Esophagus muscularis mucosa (tissue), 4 donors: ENCODE measurements around the gene BBS7. TPM values are rescaled to one million over a fixed set of nuclear protein-coding genes. Genes with fewer than 3 reads are reported as not detected.
A peak's percentile ranks its signal among the peaks of the same experiment; 100 is the strongest.

Experiments used
- DNase-seq: peaks from one replicate; pipeline ENCODE4 v3.0.0-alpha.2; 2017; ENCODE audit errors: extremely low spot score
- H3K27ac ChIP-seq, 4 donors: fragments of 200-600 bp; sonication (generic); replicated peaks in 1 of 4; 1 replicate in 3 of 4; 2 replicates in 1 of 4; pipeline ENCODE4 v1.5.1; 2016 to 2019; ENCODE audit warnings: mild to moderate bottlenecking in 1 of 4
- H3K27me3 ChIP-seq, 4 donors: fragments of 200-600 bp; sonication (generic); one replicate each; pipeline versions ENCODE4 v1.5.1 to v1.6.0; 2016 to 2019
- H3K36me3 ChIP-seq, 4 donors: fragments of 200-600 bp; sonication (generic); one replicate each; pipeline ENCODE4 v1.5.1; 2016 to 2019
- H3K4me1 ChIP-seq, 4 donors: fragments of 200-600 bp; sonication (generic); one replicate each; pipeline ENCODE4 v1.5.1; 2016 to 2019
- H3K4me3 ChIP-seq, 4 donors: fragments of 200-600 bp; sonication (generic); 1 replicate in 2 of 4; 2 replicates in 2 of 4; pipeline ENCODE4 v1.5.1; 2016 to 2019; ENCODE audit warnings: mild to moderate bottlenecking in 4 of 4, moderate library complexity in 1 of 4
- H3K9me3 ChIP-seq, 4 donors: fragments of 200-600 bp; sonication (generic); 1 replicate in 3 of 4; 2 replicates in 1 of 4; pipeline ENCODE4 v1.5.1; 2016 to 2019
- CTCF ChIP-seq, 3 experiments: fragments of 200-600 bp in 2 of 3; fragments of 450-650 bp in 1 of 3; sonication (generic) in 2 of 3; IDR thresholded peaks; one replicate each; pipeline ENCODE4 v1.5.1; 2017 to 2019; ENCODE audit warnings: antibody characterized with exemption in 3 of 3, mild to moderate bottlenecking in 2 of 3, moderate library complexity in 1 of 3
- EP300 ChIP-seq: sonication (generic); formaldehyde crosslinking; IDR thresholded peaks from one replicate; pipeline ENCODE4 v1.6.1; 2017; ENCODE audit warnings: antibody characterized with exemption
- POLR2A ChIP-seq: fragments of 450-650 bp; IDR thresholded peaks from one replicate; pipeline ENCODE4 v1.6.1; 2017; ENCODE audit warnings: antibody characterized with exemption, moderate library complexity, mild to moderate bottlenecking, low read depth
- POLR2AphosphoS5 ChIP-seq, 2 donors: sonication (generic); formaldehyde crosslinking; IDR thresholded peaks; one replicate each; pipeline ENCODE4 v1.6.1; 2017; ENCODE audit warnings: antibody characterized with exemption in 2 of 2
- WGBS: methylation state at CpG from one replicate; pipeline ENCODE4 v1.1.5; 2018; 5-methylcytosine and 5-hydroxymethylcytosine counted together
- intact Hi-C: fragments of 100-400 bp; cut with DNase I; formaldehyde crosslinking; loops from one replicate; pipeline ENCODE4 v1.15.1; 2023
- total RNA-seq, 4 donors: library from RNA; depleted of rRNA; stranded (reverse); fragments of >200 nt; gene quantifications; one replicate each; pipeline versions ENCODE4 v1.1.0 to v1.2.1, GENCODE V29; 2016

Gene BBS7
- total RNA-seq, 4 donors from 2014 or later, result 14.3 to 17.9 (median 15.2) TPM

DNA sequence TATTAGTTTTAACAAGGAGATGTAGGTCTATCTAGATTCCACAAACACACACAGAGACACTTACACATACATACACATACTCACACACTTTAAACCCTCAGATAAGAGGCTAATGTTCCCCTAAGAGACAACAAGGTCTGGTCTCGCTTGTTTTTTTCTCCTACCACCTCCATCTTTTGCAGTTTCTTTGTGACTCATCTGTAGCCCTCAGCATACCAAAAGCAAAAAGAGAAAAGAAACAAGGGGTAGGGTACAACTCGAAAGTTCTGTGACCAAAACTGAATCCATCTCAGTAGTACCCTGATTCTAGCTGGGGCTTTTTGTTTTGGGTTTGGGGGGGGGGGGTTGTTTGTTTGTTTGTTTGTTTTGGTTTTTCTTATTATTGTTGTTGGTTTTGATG is 81.4 kb downstream of the BBS7 start:
- Histone ChIP-seq H3K27me3 (peaks cover 0 to 21% (median 0%) of the 10 kb centered on the region in 4 donors), H3K4me3 (no peak overlapping the region), H3K36me3 (no peaks in the 10 kb centered on the region), H3K4me1 (no peaks in the 10 kb centered on the region), H3K27ac (no peak overlapping the region), H3K9me3 (peaks cover 0 to 6% (median 0%) of the 10 kb centered on the region in 4 donors)
- 88% methylated on average over 2 of the region's 2 CpGs for WGBS
- intact Hi-C loops, result no loop called here
- no peak for DNase-seq
- TF ChIP-seq POLR2AphosphoS5 (IDR thresholded peaks at IDR 0.05) (no peak), POLR2A (no peak), CTCF (IDR thresholded peaks at IDR 0.05) (no peak), EP300 (no peak)

- 47% methylated on average over 2 of the region's 2 CpGs for WGBS
- Histone ChIP-seq H3K9me3 (peaks cover 0 to 6% (median 0%) of the 10 kb centered on the region in 4 donors), H3K27ac (peak overlapping the region in 1 of 4 donors; percentile 62), H3K27me3 (peaks cover 0 to 16% (median 0%) of the 10 kb centered on the region in 4 donors), H3K36me3 (no peaks in the 10 kb centered on the region), H3K4me3 (no peak overlapping the region), H3K4me1 (no peaks in the 10 kb centered on the region)
- intact Hi-C loops, result no loop called here
- DNase-seq, result no peak
- TF ChIP-seq POLR2AphosphoS5 (IDR thresholded peaks at IDR 0.05), result no peak
- TF ChIP-seq EP300, result no peak
- TF ChIP-seq POLR2A, result no peak
- no peak for TF ChIP-seq CTCF (IDR thresholded peaks at IDR 0.05)
Measured at GRCh38 chr4:121786221-121786620, 84.1 kb downstream of the BBS7 start.

DNA sequence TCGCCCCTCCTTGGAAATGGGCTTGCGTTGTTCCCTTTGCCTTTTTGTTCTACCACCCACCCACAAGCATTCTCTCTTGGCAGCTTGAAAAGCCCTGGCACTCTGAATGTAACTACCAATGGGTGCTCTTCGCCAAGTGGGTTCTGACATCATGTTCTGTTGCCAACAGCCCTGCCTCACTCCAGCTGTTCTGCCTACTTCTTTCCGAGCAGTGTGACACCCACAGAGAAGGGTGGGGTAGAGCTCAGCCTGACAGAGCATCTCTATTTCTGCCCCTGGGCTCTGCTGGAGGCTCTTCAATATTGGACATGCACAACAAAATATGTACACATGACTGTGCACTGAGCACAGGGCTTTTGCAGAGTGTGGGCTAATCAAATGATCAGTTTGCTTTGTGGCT is 84.8 kb downstream of the BBS7 start:
- Histone ChIP-seq H3K4me1 (no peaks in the 10 kb centered on the region), H3K27ac (peak overlapping the region in 1 of 4 donors; percentile 62), H3K9me3 (peaks cover 0 to 6% (median 0%) of the 10 kb centered on the region in 4 donors), H3K36me3 (no peaks in the 10 kb centered on the region), H3K27me3 (peaks cover 0 to 23% (median 0%) of the 10 kb centered on the region in 4 donors), H3K4me3 (no peak overlapping the region)
- intact Hi-C loops, result no loop called here
- no peak for TF ChIP-seq POLR2AphosphoS5 (IDR thresholded peaks at IDR 0.05)
- no peak for TF ChIP-seq POLR2A
- TF ChIP-seq CTCF (IDR thresholded peaks at IDR 0.05), result no peak
- no peak for TF ChIP-seq EP300
- WGBS, result 71% methylated on average over 4 of the region's 4 CpGs
- no peak for DNase-seq

GRCh38 chr4:121784975-121785374 is 85.3 kb downstream of the BBS7 start:
- no peaks in the 10 kb centered on the region for H3K4me1 ChIP-seq
- DNase-seq, result no peak
- H3K27me3 ChIP-seq, result peaks cover 0 to 28% (median 0%) of the 10 kb centered on the region in 4 donors
- 53% methylated on average over 2 of the region's 2 CpGs for WGBS
- H3K27ac ChIP-seq, result peak overlapping the region in 1 of 4 donors; percentile 62
- H3K36me3 ChIP-seq, result no peaks in the 10 kb centered on the region
- peaks cover 0 to 6% (median 0%) of the 10 kb centered on the region in 4 donors for H3K9me3 ChIP-seq
- TF ChIP-seq POLR2A (no peak), POLR2AphosphoS5 (IDR thresholded peaks at IDR 0.05) (no peak), CTCF (IDR thresholded peaks at IDR 0.05) (no peak), EP300 (no peak)
- intact Hi-C loops, result no loop called here
- no peak overlapping the region for H3K4me3 ChIP-seq

DNA sequence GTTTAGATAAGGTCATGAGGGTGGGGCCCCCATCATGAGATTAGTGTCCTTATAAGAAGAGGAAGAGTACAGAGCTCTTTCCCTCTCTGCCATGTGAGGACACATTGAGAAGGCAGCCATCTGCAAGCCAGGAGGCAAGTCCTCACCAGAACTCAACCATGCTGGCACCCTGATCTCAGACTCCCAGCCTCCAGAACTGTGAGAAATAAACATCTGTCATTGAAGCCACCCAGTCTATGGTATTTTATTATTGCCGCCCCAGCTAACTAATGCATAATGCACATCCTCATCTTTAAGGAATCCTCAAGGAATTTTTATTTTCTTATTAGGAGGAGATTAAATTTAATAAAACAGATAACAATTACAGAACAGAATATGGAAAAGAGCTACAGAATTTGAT is 85.9 kb downstream of the BBS7 start:
- H3K9me3 ChIP-seq, result peaks cover 0 to 6% (median 0%) of the 10 kb centered on the region in 4 donors
- H3K27me3 ChIP-seq, result peaks cover 0 to 26% (median 0%) of the 10 kb centered on the region in 4 donors
- H3K36me3 ChIP-seq, result no peaks in the 10 kb centered on the region
- peak overlapping the region in 1 of 4 donors; percentile 32 for H3K27ac ChIP-seq
- TF ChIP-seq POLR2A (no peak), EP300 (no peak), CTCF (IDR thresholded peaks at IDR 0.05) (no peak), POLR2AphosphoS5 (IDR thresholded peaks at IDR 0.05) (no peak)
- no peak overlapping the region for H3K4me3 ChIP-seq
- intact Hi-C loops, result no loop called here
- no peak for DNase-seq
- H3K4me1 ChIP-seq, result no peaks in the 10 kb centered on the region
- WGBS, result 100% methylated on average over 1 of the region's 1 CpG
